Fibroblast of skin of right quadriceps (primary cell): ENCODE data around the gene KRT14.
"Not testable (repeated sequence)": the region's sequence is repeated elsewhere in the genome, so short reads cannot be mapped to it uniquely, and the experiment has no call there.

Experiments used
- DNase-seq: peaks from one replicate; pipeline ENCODE4 v3.0.0-alpha.2; 2013

KRT14 gene

GRCh38 chr17:41586863-41587495 is at the start of gene KRT14:
Gene KRT14, minus strand, starts transcription at chr17:41586895. Its CDS starts 61 bp downstream, at chr17:41586834.
- no peak for DNase-seq

- peak; percentile 38 for DNase-seq
These were observed 48.7 kb upstream of the KRT14 start for GRCh38 chr17:41635121-41636097.

GRCh38 chr17:41634639-41635038 is 47.9 kb upstream of the KRT14 start:
- no peak for DNase-seq

- no peak for DNase-seq
These were observed 47.0 kb upstream of the KRT14 start for GRCh38 chr17:41633556-41634199.

- DNase-seq: no peak
These were observed 45.9 kb upstream of the KRT14 start for GRCh38 chr17:41632482-41633105.

- DNase-seq: no peak
These were observed 45.2 kb upstream of the KRT14 start for GRCh38 chr17:41631898-41632285.

GRCh38 chr17:41631025-41631897 is 44.6 kb upstream of the KRT14 start:
- no peak for DNase-seq

- DNase-seq: no peak
These were observed 43.4 kb upstream of the KRT14 start for GRCh38 chr17:41629826-41630670.

- no peak for DNase-seq
These were observed 42.6 kb upstream of the KRT14 start for GRCh38 chr17:41629316-41629715.

GRCh38 chr17:41628621-41629255 is 42.0 kb upstream of the KRT14 start:
- DNase-seq: not testable (repeated sequence)

GRCh38 chr17:41628073-41628370 is 41.3 kb upstream of the KRT14 start:
- not testable (repeated sequence) for DNase-seq

GRCh38 chr17:41627316-41628072 is 40.8 kb upstream of the KRT14 start:
- DNase-seq: no peak

GRCh38 chr17:41626914-41627295 is 40.2 kb upstream of the KRT14 start:
- not testable (repeated sequence) for DNase-seq

- DNase-seq: not testable (repeated sequence)
These were observed 39.6 kb upstream of the KRT14 start for GRCh38 chr17:41626028-41626913.

GRCh38 chr17:41625602-41626001 is 38.9 kb upstream of the KRT14 start:
- DNase-seq: no peak

- no peak for DNase-seq
These were observed 37.8 kb upstream of the KRT14 start, which contains the start of gene KRT17 for GRCh38 chr17:41624208-41625101. Gene KRT17, minus strand, starts transcription at chr17:41624575. Its CDS starts 66 bp downstream, at chr17:41624509.

GRCh38 chr17:41623184-41623861 is 36.6 kb upstream of the KRT14 start:
- DNase-seq: not testable (repeated sequence)
